Heart left ventricle (tissue), 16 donors: Measurements from ENCODE around the gene KCNE1. TPM values are rescaled to one million over a fixed set of nuclear protein-coding genes. Genes with fewer than 3 reads are reported as not detected.

ENCODE experiments used
- ATAC-seq, 4 donors: fragments of 200-7000 bp; cut with Tn5 transposase; one replicate each; pipeline ENCODE4 v1.9.1; 2020 to 2022; ENCODE audit warnings: moderate library complexity in 4 of 4, mild to moderate bottlenecking in 3 of 4, moderate number of reproducible peaks in 1 of 4
- DNase-seq, 5 donors: peaks; one replicate each; pipeline ENCODE4 v3.0.0-alpha.2; 2020
- H3K27ac ChIP-seq, 12 donors: fragments of 200-600 bp; sonication (generic) in 4 of 12; one replicate each; pipeline versions ENCODE4 v1.5.0 to v1.8.0; 2016 to 2022; ENCODE audit warnings: mild to moderate bottlenecking in 2 of 12
- H3K27me3 ChIP-seq, 9 donors: fragments of 200-600 bp; sonication (generic) in 2 of 9; one replicate each; pipeline versions ENCODE4 v1.5.1 to v1.8.0; 2016 to 2022; ENCODE audit warnings: mild to moderate bottlenecking in 3 of 9
- H3K36me3 ChIP-seq, 9 donors: fragments of 200-600 bp; sonication (generic) in 2 of 9; one replicate each; pipeline versions ENCODE4 v1.5.0 to v1.8.0; 2018 to 2022; ENCODE audit warnings: mild to moderate bottlenecking in 2 of 9
- H3K4me1 ChIP-seq, 12 donors: fragments of 200-600 bp; sonication (generic) in 4 of 12; one replicate each; pipeline versions ENCODE4 v1.5.0 to v1.8.0; 2016 to 2022; ENCODE audit warnings: mild to moderate bottlenecking in 3 of 12
- H3K4me3 ChIP-seq, 12 donors: fragments of 200-600 bp; sonication (generic) in 4 of 12; one replicate each; pipeline versions ENCODE4 v1.5.0 to v1.8.0; 2017 to 2022; ENCODE audit warnings: mild to moderate bottlenecking in 9 of 12, moderate library complexity in 4 of 12
- H3K9me3 ChIP-seq, 12 donors: fragments of 200-600 bp; sonication (generic) in 4 of 12; one replicate each; pipeline versions ENCODE4 v1.5.0 to v1.8.0; 2016 to 2022; ENCODE audit warnings: mild to moderate bottlenecking in 1 of 12
- CTCF ChIP-seq, 12 donors: fragments of 200-600 bp; sonication (generic) in 4 of 12; IDR thresholded peaks; one replicate each; pipeline versions ENCODE4 v1.5.0 to v1.8.0; 2018 to 2022; ENCODE audit warnings: antibody characterized with exemption in 12 of 12, mild to moderate bottlenecking in 5 of 12
- POLR2A ChIP-seq, 2 donors: fragments of 450-650 bp; IDR thresholded peaks; one replicate each; pipeline ENCODE4 v1.6.1; 2017; ENCODE audit warnings: antibody characterized with exemption in 2 of 2, mild to moderate bottlenecking in 2 of 2, moderate library complexity in 2 of 2
- WGBS, 4 donors: extraction: QIAGEN DNeasy Blood & Tissue Kit in 2 of 4; methylation state at CpG; one replicate each; pipeline versions ENCODE4 v1.1.5 to v1.1.7; 2013 to 2018; 5-methylcytosine and 5-hydroxymethylcytosine counted together
- intact Hi-C, 10 donors: fragments of 100-400 bp; cut with DNase I; formaldehyde crosslinking; loops; one replicate each; pipeline versions ENCODE4 v1.11.1 to v1.14.2; 2022
- polyA plus RNA-seq, 2 donors: library from polyadenylated mRNA; stranded (reverse); fragments of 200-250 nt; gene quantifications; one replicate each; pipeline ENCODE4 v1.2.3, GENCODE V29; 2013
- total RNA-seq, 9 donors: library from RNA; depleted of rRNA in 2 of 9; stranded (reverse); fragments of >200 nt in 2 of 9; fragmentation: NEBNext Ultra II Directional in 3 of 9; extraction: Animal tissue kit (Norgen Biotek cat#: 25700) in 3 of 9; gene quantifications; one replicate each; pipeline versions ENCODE4 v1.1.0 to v1.2.4, GENCODE V29; 2016 to 2023
- donor health status: ischemic (EF 13 %, LVEDD 7.1; RV severe dilation, severe dysfunction).
- donor health status: healthy with polysubstance abuse.
- donor health status: DM: no; HTN: yes; CAD: no.
- donor health status: DM: no; HTN: no; CAD: no.
- donor health status: ischemic (EF 25% LVEDD 6.9; RV normal size, moderate dysfunction).
- donor health status: ischemic (EF 25% LVEDD 5.7; RV mildly dilated, moderate dysfunction).
- donor health status: healthy.
- donor health status: DM: yes; HTN: yes; CAD: no.
- donor health status: ischemic (EF 35%, LVEDD 5.7; RV mildly dilated, moderate dysfunction).
- donor health status: nonischemic (EF 11% LVEDD 7.7; RV severe dilation, severe dysfunction).
- donor health status: DM: yes; HTN: yes; CAD: no.
- donor health status: PGD.
- donor health status: ischemic (EF 29% LVEDD 5.4; RV normal size, mild dysfunction).
- donor health status: nonischemic (EF 23%, LVEDD 6.1; RV moderate dilation, normal function).

Gene KCNE1
- total and polyA plus RNA-seq, 11 donors: 0.71 to 11.1 (median 5.0) TPM

- DNase-seq: no peak
- peaks cover 0 to 66% (median 5%) of the 10 kb centered on the region in 12 donors for H3K4me1 ChIP-seq
- TF ChIP-seq POLR2A (IDR thresholded peaks at IDR 0.05) (no peak), CTCF (IDR thresholded peaks at IDR 0.05) (no peak)
- 82 to 93% (median 84%) methylated on average over 5 of the region's 5 CpGs for WGBS, 4 donors
- ATAC-seq: no peak
- H3K4me3 ChIP-seq: no peak overlapping the region
- intact Hi-C loops: no loop called here
- H3K9me3 ChIP-seq: no peaks in the 10 kb centered on the region
- no peaks in the 10 kb centered on the region for H3K27me3 ChIP-seq
- peak overlapping the region in 1 of 12 donors; percentile 62 for H3K27ac ChIP-seq
- peaks cover 0 to 68% (median 51%) of the 10 kb centered on the region in 9 donors for H3K36me3 ChIP-seq
Observed at GRCh38 chr21:34517039-34517438, 5.0 kb upstream of the KCNE1 start.

GRCh38 chr21:34514576-34515115 lies 2.6 kb upstream of the KCNE1 start:
- Histone ChIP-seq H3K9me3 (no peaks in the 10 kb centered on the region), H3K27ac (peak overlapping the region in 3 of 12 donors; percentile 0 to 46 (median 35)), H3K4me3 (no peak overlapping the region), H3K4me1 (peaks cover 0 to 62% (median 9%) of the 10 kb centered on the region in 12 donors), H3K27me3 (no peaks in the 10 kb centered on the region), H3K36me3 (peaks cover 0 to 45% (median 27%) of the 10 kb centered on the region in 9 donors)
- WGBS, 4 donors: 90 to 94% (median 93%) methylated on average over 10 of the region's 10 CpGs
- TF ChIP-seq POLR2A (IDR thresholded peaks at IDR 0.05) (no peak), CTCF (IDR thresholded peaks at IDR 0.05) (no peak)
- ATAC-seq: no peak
- DNase-seq: no peak
- intact Hi-C loops: no loop called here

- peak in 2 of 4 donors; percentile 13 to 50 for ATAC-seq
- H3K27ac ChIP-seq: peak overlapping the region in 1 of 12 donors; percentile 94
- H3K9me3 ChIP-seq: no peaks in the 10 kb centered on the region
Observed at GRCh38 chr21:34513129-34513675, 1.2 kb upstream of the KCNE1 start.

More at GRCh38 chr21:34513129-34513675, 1.2 kb upstream of the KCNE1 start:
- Histone ChIP-seq H3K27me3 (no peaks in the 10 kb centered on the region), H3K4me1 (peaks cover 0 to 51% (median 9%) of the 10 kb centered on the region in 12 donors), H3K36me3 (peaks cover 0 to 30% (median 16%) of the 10 kb centered on the region in 9 donors), H3K4me3 (no peak overlapping the region)
- TF ChIP-seq CTCF (IDR thresholded peaks at IDR 0.05): no peak
- no peak for TF ChIP-seq POLR2A (IDR thresholded peaks at IDR 0.05)
- WGBS, 4 donors: 84 to 90% (median 88%) methylated on average over 2 of the region's 2 CpGs
- intact Hi-C loops: loop anchor here in 1 of 10 donors (2.0 kb wide), 1 partner anchor 90 kb away; no protein-coding TSS in a partner anchor
- no peak for DNase-seq
